GM12873 (cell line): ENCODE data around the gene ZKSCAN4.

Source experiments
- CTCF ChIP-seq: IDR thresholded peaks from 2 replicates; pipeline ENCODE4 v1.5.1; 2012; ENCODE audit warnings: low read depth, mild to moderate bottlenecking, moderate library complexity, low read length, control low read depth; ENCODE audit not compliant: insufficient read depth; ENCODE audit errors: missing control alignments

ZKSCAN4 gene

GRCh38 chr6:28277746-28278145 is 25.7 kb upstream of the ZKSCAN4 start:
- no peak for TF ChIP-seq CTCF

- no peak for TF ChIP-seq CTCF
Measured at GRCh38 chr6:28274888-28275287, 22.8 kb upstream of the ZKSCAN4 start.

- no peak for TF ChIP-seq CTCF
Measured at GRCh38 chr6:28269492-28269891, 17.4 kb upstream of the ZKSCAN4 start.

- TF ChIP-seq CTCF = no peak
Measured at GRCh38 chr6:28267695-28268059, 15.6 kb upstream of the ZKSCAN4 start.

- no peak for TF ChIP-seq CTCF
Measured at GRCh38 chr6:28266962-28267694, 15.1 kb upstream of the ZKSCAN4 start, which contains the start of gene ZSCAN26. TSS of gene ZSCAN26 (plus strand) at chr6:28267143. CDS start at chr6:28271920, 4,777 bp downstream.

- TF ChIP-seq CTCF = no peak
Measured at GRCh38 chr6:28266563-28266961, 14.5 kb upstream of the ZKSCAN4 start.

- no peak for TF ChIP-seq CTCF
Measured at GRCh38 chr6:28264834-28265401, 12.8 kb upstream of the ZKSCAN4 start.
